T-cell (primary cell): ENCODE measurements around the gene INTS6. TPM values are rescaled to one million over a fixed set of nuclear protein-coding genes. Genes with fewer than 3 reads are reported as not detected.

Source experiments
- ATAC-seq, 4 experiments: fragments of 200-7000 bp in 3 of 4; fragments of 150-1000 bp in 1 of 4; cut with Tn5 transposase; replicated peaks in 1 of 4; 1 replicate in 3 of 4; 2 replicates in 1 of 4; pipeline ENCODE4 v1.10.0; 2021; ENCODE audit warnings: moderate library complexity in 3 of 4, mild to moderate bottlenecking in 2 of 4, moderate number of reproducible peaks in 1 of 4
- CTCF ChIA-PET, 2 donors: fragments of 300-600 bp; sonication (Branson Sonifier 250); formaldehyde crosslinking; loops; one replicate each; lab custom pipeline; 2022; ENCODE audit warnings: antibody characterized with exemption in 2 of 2; lab: Charles Lee
- POLR2A ChIA-PET, 2 donors: fragments of 300-600 bp; sonication (Branson Sonifier 250); formaldehyde crosslinking; loops; one replicate each; lab custom pipeline; 2022; ENCODE audit warnings: antibody characterized with exemption in 2 of 2; lab: Charles Lee
- DNase-seq, 35 experiments: peaks; one replicate each; pipeline versions ENCODE4 v3.0.0 to v3.0.0-alpha.2; 2013 to 2023
- H3K27ac ChIP-seq: one replicate; pipeline ENCODE4 v1.5.1; 2013; ENCODE audit warnings: low read length
- H3K27me3 ChIP-seq, 2 experiments: replicated peaks in 1 of 2; 1 replicate in 1 of 2; 2 replicates in 1 of 2; pipeline versions ENCODE4 v1.6.1 to v1.7.0; 2013; ENCODE audit warnings: low read length in 1 of 2, mixed read lengths in 1 of 2; ENCODE audit not compliant: control insufficient read depth in 2 of 2, insufficient read depth in 2 of 2; ENCODE audit errors: extremely low read depth in 1 of 2
- H3K36me3 ChIP-seq, 2 donors: 1 replicate in 1 of 2; 2 replicates in 1 of 2; pipeline versions ENCODE4 v1.6.1 to v1.7.0; 2013; ENCODE audit warnings: low read length in 1 of 2; ENCODE audit not compliant: control insufficient read depth in 2 of 2, insufficient read depth in 1 of 2; ENCODE audit errors: extremely low read depth in 1 of 2
- H3K4me1 ChIP-seq, 2 experiments: 1 replicate in 1 of 2; 2 replicates in 1 of 2; pipeline versions ENCODE4 v1.6.1 to v1.7.0; 2013; ENCODE audit warnings: low read length in 2 of 2, mixed read lengths in 1 of 2; ENCODE audit not compliant: insufficient read depth in 2 of 2, control insufficient read depth in 1 of 2; ENCODE audit errors: extremely low read depth in 1 of 2
- H3K4me3 ChIP-seq, 2 donors: 1 replicate in 1 of 2; 2 replicates in 1 of 2; pipeline versions ENCODE4 v1.5.1 to v1.7.0; 2013; ENCODE audit warnings: mild to moderate bottlenecking in 2 of 2, low read length in 1 of 2, moderate library complexity in 1 of 2; ENCODE audit not compliant: control insufficient read depth in 1 of 2; ENCODE audit errors: extremely low read depth in 1 of 2
- H3K9me3 ChIP-seq: 2 replicates; pipeline ENCODE4 v1.7.0; 2013
- H3K27ac Mint-ChIP-seq, 2 donors: one replicate each; pipeline ENCODE4 v1.8.0; 2020 to 2021; ENCODE audit warnings: mild to moderate bottlenecking in 2 of 2, mixed read lengths in 2 of 2
- H3K27me3 Mint-ChIP-seq, 2 donors: one replicate each; pipeline ENCODE4 v1.8.0; 2021 to 2022; ENCODE audit warnings: mixed read lengths in 2 of 2
- H3K36me3 Mint-ChIP-seq: one replicate; pipeline ENCODE4 v1.8.0; 2021; ENCODE audit warnings: mixed read lengths
- H3K4me1 Mint-ChIP-seq, 3 donors: one replicate each; pipeline ENCODE4 v1.8.0; 2020 to 2022; ENCODE audit warnings: mixed read lengths in 3 of 3, mild to moderate bottlenecking in 1 of 3
- H3K4me3 Mint-ChIP-seq, 3 donors: one replicate each; pipeline ENCODE4 v1.8.0; 2020 to 2022; ENCODE audit warnings: mild to moderate bottlenecking in 3 of 3, mixed read lengths in 3 of 3, moderate library complexity in 3 of 3
- H3K9me3 Mint-ChIP-seq, 3 donors: one replicate each; pipeline ENCODE4 v1.8.0; 2020 to 2022; ENCODE audit warnings: mixed read lengths in 3 of 3
- WGBS: methylation state at CpG from one replicate; pipeline ENCODE4 v1.1.5; 2013; ENCODE audit warnings: missing lambda C conversion rate; ENCODE audit not compliant: insufficient coverage; 5-methylcytosine and 5-hydroxymethylcytosine counted together
- total RNA-seq, 35 experiments: library from RNA in 6 of 35; stranded (reverse) in 6 of 35; fragments of 120-200 nt in 1 of 35; gene quantifications; one replicate each; pipeline versions ENCODE4 v1.2.1 to v1.2.4 and lab custom pipeline; 2013 to 2026

The INTS6 gene
- total RNA-seq, 5 donors from 2014 or later (not counting 1 experiment from before 2014, with no cell fraction given), result 50.0 to 77.9 (median 58.7) TPM

DNA sequence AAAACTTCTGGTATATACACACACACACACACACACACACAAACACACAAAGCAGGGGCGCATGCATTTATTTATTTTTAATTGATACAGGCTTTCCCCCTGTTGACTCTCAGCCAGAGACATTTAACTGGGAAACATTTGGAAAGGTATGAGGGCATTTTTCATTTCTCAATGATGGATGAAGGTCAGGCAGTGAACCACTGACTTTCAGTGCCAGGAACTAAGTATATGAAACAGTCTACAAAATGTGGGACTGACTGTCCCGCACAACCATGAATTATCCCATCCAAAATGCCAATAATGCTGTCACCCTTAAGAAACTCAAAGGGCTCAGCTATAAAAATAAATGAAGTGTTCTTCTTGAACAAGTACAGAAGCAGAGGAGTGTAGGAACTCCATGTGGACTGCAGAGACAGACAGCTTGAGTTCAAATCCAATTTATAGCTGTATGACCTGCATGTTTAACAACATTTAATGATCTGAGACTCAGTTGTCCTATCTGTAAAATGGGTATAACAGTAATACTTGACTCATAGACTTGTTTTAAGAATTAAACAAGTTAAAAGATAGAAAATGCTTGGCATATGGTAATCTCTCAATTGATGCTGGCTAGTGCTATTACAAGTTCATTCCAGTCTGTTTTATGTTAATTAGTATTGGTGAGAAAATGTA is 25.0 kb upstream of the INTS6 start:
- H3K4me1 Mint-ChIP-seq, result peaks cover 2 to 10% (median 4%) of the 10 kb centered on the region in 3 donors
- H3K27me3 Mint-ChIP-seq, result no peaks in the 10 kb centered on the region
- H3K27ac ChIP-seq, result no peak overlapping the region
- ChIA-PET CTCF (no interaction called here), POLR2A (interaction anchor here in 1 of 2 donors (0.7 kb wide), 1 partner anchor 106 kb away, joined by 3 read pairs; no protein-coding TSS in a partner anchor)
- peaks cover 0 to under 1% of the 10 kb centered on the region in 2 experiments for H3K27me3 ChIP-seq
- no peak overlapping the region for H3K4me3 ChIP-seq
- no peaks in the 10 kb centered on the region for H3K4me1 ChIP-seq
- no peaks in the 10 kb centered on the region for H3K36me3 ChIP-seq
- H3K27ac Mint-ChIP-seq, result no peak overlapping the region
- no peaks in the 10 kb centered on the region for H3K36me3 Mint-ChIP-seq
- DNase-seq (no peak), ATAC-seq (no peak)
- WGBS, result no CpG with 5 or more reads among the region's 2 CpGs
- no peaks in the 10 kb centered on the region for H3K9me3 ChIP-seq
- no peak overlapping the region for H3K4me3 Mint-ChIP-seq
- no peaks in the 10 kb centered on the region for H3K9me3 Mint-ChIP-seq

DNA sequence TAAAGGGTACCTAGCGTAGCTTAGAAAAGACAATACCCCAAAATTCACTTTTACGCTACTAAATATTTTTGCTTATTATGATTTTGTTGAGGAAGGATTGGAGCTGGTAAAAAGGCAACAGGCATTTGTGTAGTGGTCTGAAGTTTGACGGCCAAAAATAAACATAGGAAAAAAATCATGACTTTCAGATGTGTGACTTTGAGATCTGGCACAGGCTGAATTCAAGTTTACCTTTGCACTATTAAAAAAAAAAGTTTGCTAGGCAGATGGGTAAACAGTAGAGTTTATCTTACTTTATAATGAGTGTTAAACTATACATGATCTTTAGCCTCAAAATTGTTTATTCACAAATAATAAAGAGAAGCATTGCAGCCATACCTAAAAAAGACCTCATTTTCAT is 24.3 kb upstream of the INTS6 start:
- Mint-ChIP-seq H3K4me1 (peaks cover 2 to 10% (median 4%) of the 10 kb centered on the region in 3 donors), H3K27ac (no peak overlapping the region), H3K36me3 (no peaks in the 10 kb centered on the region), H3K9me3 (no peaks in the 10 kb centered on the region), H3K27me3 (no peaks in the 10 kb centered on the region), H3K4me3 (no peak overlapping the region)
- Histone ChIP-seq H3K4me3 (no peak overlapping the region), H3K36me3 (no peaks in the 10 kb centered on the region), H3K9me3 (no peaks in the 10 kb centered on the region), H3K27me3 (peaks cover 0 to 4% of the 10 kb centered on the region in 2 experiments), H3K4me1 (no peaks in the 10 kb centered on the region), H3K27ac (no peak overlapping the region)
- DNase-seq, result no peak
- no CpG with 5 or more reads among the region's 3 CpGs for WGBS
- ChIA-PET POLR2A (interaction anchor here in 1 of 2 donors (1.3 kb wide), 1 partner anchor 24 kb away, joined by 6 read pairs; the partner anchor contains the start of gene INTS6), CTCF (interaction anchor here (0.6 to 0.7 kb wide), 2 partner anchors 228 to 339 kb away, joined by 3 read pairs; no protein-coding TSS in a partner anchor)
- ATAC-seq, result no peak

DNA sequence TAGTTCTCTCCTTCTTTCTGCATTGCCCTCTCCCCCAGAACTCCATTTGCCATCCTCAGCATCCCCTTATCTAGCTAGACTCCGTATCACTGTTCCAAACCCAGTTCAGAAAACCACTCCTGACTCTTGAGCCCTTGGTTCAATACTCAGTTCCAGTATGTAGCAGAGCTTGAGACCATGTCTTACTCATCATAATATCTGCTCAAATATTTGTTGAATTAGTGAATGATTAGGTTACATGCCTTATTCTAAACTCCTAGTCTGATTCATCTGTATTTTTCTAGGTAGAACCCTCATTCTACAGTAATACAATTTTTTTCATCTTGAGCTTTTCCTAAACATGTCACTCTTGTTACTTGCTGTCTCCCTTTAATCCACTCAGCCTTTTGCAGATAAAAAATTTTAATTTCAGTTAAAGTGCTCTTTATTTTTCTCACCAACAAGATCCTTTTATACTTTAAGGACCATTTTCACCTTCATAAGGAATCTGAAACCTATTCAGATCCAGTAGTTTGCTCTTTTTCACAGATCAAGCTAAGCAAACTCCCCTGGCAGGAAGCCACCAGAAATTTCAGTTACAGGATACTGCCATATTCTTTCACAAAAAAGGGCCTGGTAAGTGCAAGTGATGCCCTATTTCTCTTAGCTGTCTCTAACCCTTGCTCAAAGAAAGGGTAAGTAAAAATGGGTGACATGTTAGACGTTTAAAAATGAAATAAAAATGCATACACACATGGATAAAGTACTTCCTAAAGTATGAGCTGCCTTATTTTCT is 23.1 kb upstream of the INTS6 start:
- Mint-ChIP-seq H3K4me1 (peaks cover 2 to 10% (median 4%) of the 10 kb centered on the region in 3 donors), H3K9me3 (no peaks in the 10 kb centered on the region), H3K36me3 (no peaks in the 10 kb centered on the region), H3K27me3 (no peaks in the 10 kb centered on the region), H3K27ac (no peak overlapping the region), H3K4me3 (no peak overlapping the region)
- ChIA-PET POLR2A (interaction anchor here (0.6 to 1.3 kb wide), 3 partner anchors 12 to 23 kb away, joined by 4 to 6 read pairs (median 4); partner anchors contain the start of gene INTS6 (in 1 of the 2)), CTCF (interaction anchor here in 1 of 2 donors (1.6 kb wide), 1 partner anchor 10 kb away, joined by 4 read pairs; no protein-coding TSS in a partner anchor)
- ATAC-seq (peak in 1 of 4 experiments; percentile 36), DNase-seq (peak in 1 of 35 experiments; percentile 3)
- no peaks in the 10 kb centered on the region for H3K9me3 ChIP-seq
- no peak overlapping the region for H3K27ac ChIP-seq
- no peaks in the 10 kb centered on the region for H3K4me1 ChIP-seq
- H3K4me3 ChIP-seq, result no peak overlapping the region
- peaks cover 0 to 4% of the 10 kb centered on the region in 2 experiments for H3K27me3 ChIP-seq
- WGBS, result no CpG with 5 or more reads among the region's 2 CpGs
- no peaks in the 10 kb centered on the region for H3K36me3 ChIP-seq

DNA sequence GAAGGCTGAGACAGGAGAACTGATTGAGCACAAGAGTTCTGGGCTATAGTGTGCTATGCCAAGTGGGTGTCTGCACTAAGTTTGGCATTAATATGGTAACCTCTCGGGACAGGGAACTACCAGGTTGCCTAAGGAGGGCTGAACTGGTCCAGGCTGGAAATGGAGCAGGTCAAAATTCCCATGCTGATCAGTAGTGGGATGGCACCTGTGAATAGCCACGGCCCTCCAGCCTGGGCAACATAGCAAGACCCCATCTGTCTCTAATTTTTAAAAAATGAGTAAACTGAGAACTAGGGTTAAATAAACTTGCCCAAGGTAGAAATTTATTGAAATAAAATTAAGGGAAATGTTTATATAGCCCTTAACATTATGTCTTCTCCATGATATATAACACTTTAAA is 17.0 kb upstream of the INTS6 start:
- H3K4me1 ChIP-seq, result no peaks in the 10 kb centered on the region
- no peak overlapping the region for H3K27ac ChIP-seq
- ChIA-PET CTCF (interaction anchor here in 1 of 2 donors (0.6 kb wide), 1 partner anchor 227 kb away, joined by 3 read pairs; no protein-coding TSS in a partner anchor), POLR2A (no interaction called here)
- WGBS, result no CpG with 5 or more reads among the region's 2 CpGs
- H3K9me3 ChIP-seq, result no peaks in the 10 kb centered on the region
- H3K9me3 Mint-ChIP-seq, result no peaks in the 10 kb centered on the region
- no peak for ATAC-seq
- H3K4me3 Mint-ChIP-seq, result no peak overlapping the region
- H3K27me3 Mint-ChIP-seq, result peaks cover 0 to 3% of the 10 kb centered on the region in 2 donors
- H3K4me1 Mint-ChIP-seq, result no peaks in the 10 kb centered on the region
- H3K36me3 Mint-ChIP-seq, result no peaks in the 10 kb centered on the region
- no peak for DNase-seq
- H3K27me3 ChIP-seq, result peaks cover 0 to 4% of the 10 kb centered on the region in 2 experiments
- H3K27ac Mint-ChIP-seq, result no peak overlapping the region
- no peaks in the 10 kb centered on the region for H3K36me3 ChIP-seq
- no peak overlapping the region for H3K4me3 ChIP-seq

DNA sequence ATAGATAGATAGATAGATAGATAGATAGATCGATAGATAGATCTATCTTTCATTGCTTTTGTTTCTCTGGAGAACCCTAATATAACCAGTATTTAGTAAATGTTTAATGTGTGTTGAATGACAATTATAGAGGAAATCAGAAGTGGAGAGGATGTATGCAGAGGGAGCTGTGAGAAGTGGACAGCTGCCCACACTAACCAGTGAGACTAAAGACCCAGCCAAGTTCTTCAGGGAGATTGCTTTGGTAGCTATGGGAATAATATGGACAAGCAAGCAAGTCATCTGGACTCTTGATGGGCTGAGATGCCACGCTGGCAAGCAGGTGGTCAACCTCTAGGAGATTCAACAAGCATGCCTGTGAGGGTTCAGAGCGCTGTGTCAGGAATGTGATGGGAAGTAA is 14.9 kb upstream of the INTS6 start:
- H3K9me3 Mint-ChIP-seq, result no peaks in the 10 kb centered on the region
- peaks cover 0 to 3% of the 10 kb centered on the region in 2 experiments for H3K27me3 ChIP-seq
- ChIA-PET POLR2A (no interaction called here), CTCF (interaction anchor here in 1 of 2 donors (0.6 kb wide), 2 partner anchors 380 to 1736 kb away, joined by 3 to 5 read pairs; no protein-coding TSS in a partner anchor)
- 100% methylated on average over 1 of the region's 3 CpGs for WGBS
- H3K4me1 ChIP-seq, result no peaks in the 10 kb centered on the region
- H3K4me3 ChIP-seq, result no peak overlapping the region
- H3K36me3 ChIP-seq, result no peaks in the 10 kb centered on the region
- no peak overlapping the region for H3K27ac ChIP-seq
- H3K27ac Mint-ChIP-seq, result no peak overlapping the region
- H3K4me1 Mint-ChIP-seq, result no peaks in the 10 kb centered on the region
- no peak overlapping the region for H3K4me3 Mint-ChIP-seq
- no peaks in the 10 kb centered on the region for H3K9me3 ChIP-seq
- ATAC-seq (no peak), DNase-seq (no peak)
- H3K27me3 Mint-ChIP-seq, result peaks cover 0 to 3% of the 10 kb centered on the region in 2 donors
- H3K36me3 Mint-ChIP-seq, result no peaks in the 10 kb centered on the region

DNA sequence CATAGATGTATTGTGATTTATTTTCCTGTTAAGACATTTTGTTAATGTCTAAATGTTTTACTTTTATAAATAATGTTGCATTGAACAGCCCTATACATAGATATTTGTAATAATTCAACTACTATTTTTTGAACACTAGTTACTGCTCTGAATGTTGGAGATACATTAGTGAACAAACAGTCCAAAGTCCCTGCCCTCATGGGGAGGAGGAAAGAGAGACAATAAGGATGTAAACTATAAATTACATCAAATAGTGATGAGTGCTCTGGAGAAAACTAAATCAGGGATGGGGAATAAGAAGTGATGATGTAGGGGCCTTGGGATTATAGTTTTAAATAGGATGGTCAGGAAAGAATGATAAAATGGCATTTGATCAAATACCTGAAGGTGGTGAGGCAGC is 12.3 kb upstream of the INTS6 start:
- DNase-seq, result no peak
- POLR2A ChIA-PET, result interaction anchor here in 1 of 2 donors (1.0 kb wide), 1 partner anchor 11 kb away, joined by 4 read pairs; no protein-coding TSS in a partner anchor
- no peak overlapping the region for H3K27ac ChIP-seq

More for the DNA sequence above, 12.3 kb upstream of the INTS6 start:
- H3K9me3 ChIP-seq, result no peaks in the 10 kb centered on the region
- no peak for ATAC-seq
- no peaks in the 10 kb centered on the region for H3K4me1 Mint-ChIP-seq
- H3K9me3 Mint-ChIP-seq, result peaks cover 0 to 3% (median 0%) of the 10 kb centered on the region in 3 donors
- CTCF ChIA-PET, result interaction anchor here in 1 of 2 donors (1.1 kb wide), 1 partner anchor 338 kb away, joined by 3 read pairs; no protein-coding TSS in a partner anchor
- no peak overlapping the region for H3K4me3 ChIP-seq
- H3K36me3 Mint-ChIP-seq, result peaks cover 3% of the 10 kb centered on the region
- no peaks in the 10 kb centered on the region for H3K27me3 ChIP-seq
- H3K36me3 ChIP-seq, result no peaks in the 10 kb centered on the region
- H3K27ac Mint-ChIP-seq, result no peak overlapping the region
- H3K4me1 ChIP-seq, result no peaks in the 10 kb centered on the region
- H3K4me3 Mint-ChIP-seq, result no peak overlapping the region
- peaks cover 0 to 3% of the 10 kb centered on the region in 2 donors for H3K27me3 Mint-ChIP-seq
